ENCODE results near the gene FHAD1.
"Not testable (repeated sequence)": the region's sequence is repeated elsewhere in the genome, so short reads cannot be mapped to it uniquely, and the experiment has no call there.

The FHAD1 gene

DNA sequence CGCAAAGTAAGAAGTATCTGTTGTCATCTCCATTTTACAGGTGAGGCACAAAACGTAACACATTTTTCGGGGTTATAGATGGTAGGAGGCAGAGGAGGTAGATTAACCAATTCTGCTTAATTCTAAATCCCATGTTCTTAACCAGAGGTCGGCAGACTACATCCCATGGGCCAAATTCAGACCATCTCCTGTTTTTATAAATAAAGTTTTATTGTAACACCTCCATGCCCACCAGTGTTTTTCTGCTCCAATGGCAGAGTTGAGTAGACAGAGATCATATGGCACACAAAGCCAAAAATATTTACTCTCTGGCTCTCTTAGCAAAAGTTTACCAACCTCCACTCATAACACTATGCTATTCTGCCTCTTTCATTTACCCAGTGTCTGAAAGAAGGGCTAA is 30.9 kb downstream of the FHAD1 start:
- DNase-seq, result no peak

DNA sequence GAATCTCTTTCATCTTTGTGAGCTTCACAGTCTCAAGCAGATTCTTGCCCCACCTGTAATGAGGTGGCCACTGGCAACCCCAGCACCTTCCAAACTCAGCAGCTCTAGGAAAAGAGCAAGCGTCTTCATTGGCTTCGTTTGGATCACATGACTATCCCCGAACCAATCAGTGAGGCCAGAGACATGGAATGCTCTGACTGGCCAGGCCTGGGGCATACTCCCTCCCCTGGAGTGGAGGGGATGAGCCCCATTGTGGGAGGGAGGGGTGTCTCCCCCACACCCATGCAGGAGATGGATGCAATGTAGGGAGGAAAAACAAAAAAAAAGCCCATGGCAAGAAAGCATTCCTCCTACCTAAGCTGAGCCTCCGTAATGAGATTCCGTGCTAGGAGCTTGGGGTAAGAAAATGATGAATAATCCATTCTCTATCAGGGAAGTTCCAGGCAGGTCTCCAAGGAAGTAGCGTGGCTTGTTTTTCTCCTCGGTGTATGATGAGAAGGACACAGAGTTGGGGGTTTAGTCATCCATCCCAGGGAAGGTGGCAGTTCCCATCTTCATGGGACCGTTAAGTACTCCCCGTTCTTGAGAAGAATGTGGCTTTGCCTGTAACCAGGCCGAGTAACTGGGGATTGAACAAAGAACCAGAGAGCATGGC is 32.7 kb downstream of the FHAD1 start:
- DNase-seq, result no peak

- no peak for DNase-seq
These were observed 33.4 kb downstream of the FHAD1 start for GRCh38 chr1:15280416-15280815.

DNA sequence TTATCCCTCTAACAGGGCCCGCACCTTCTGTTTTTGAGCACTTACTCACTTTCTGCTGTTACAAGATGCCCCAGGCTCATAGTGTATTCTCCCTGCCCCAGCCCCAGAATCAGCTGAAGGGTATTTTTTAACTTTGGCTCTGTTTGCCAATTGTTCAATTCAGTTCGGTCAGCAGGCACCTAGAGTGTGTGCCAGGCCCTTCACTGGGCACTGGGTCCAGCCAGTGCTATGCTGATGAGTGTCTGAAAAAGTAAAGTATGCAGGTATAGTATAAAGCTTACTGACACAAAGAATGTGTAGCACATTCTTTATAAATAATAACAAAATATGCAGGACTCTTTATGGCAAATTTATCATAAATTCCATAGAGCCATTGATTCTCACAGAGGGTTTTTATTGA is 35.0 kb downstream of the FHAD1 start:
- no peak for DNase-seq

- DNase-seq, result no peak
These were observed 35.9 kb downstream of the FHAD1 start for GRCh38 chr1:15282810-15283474.

DNA sequence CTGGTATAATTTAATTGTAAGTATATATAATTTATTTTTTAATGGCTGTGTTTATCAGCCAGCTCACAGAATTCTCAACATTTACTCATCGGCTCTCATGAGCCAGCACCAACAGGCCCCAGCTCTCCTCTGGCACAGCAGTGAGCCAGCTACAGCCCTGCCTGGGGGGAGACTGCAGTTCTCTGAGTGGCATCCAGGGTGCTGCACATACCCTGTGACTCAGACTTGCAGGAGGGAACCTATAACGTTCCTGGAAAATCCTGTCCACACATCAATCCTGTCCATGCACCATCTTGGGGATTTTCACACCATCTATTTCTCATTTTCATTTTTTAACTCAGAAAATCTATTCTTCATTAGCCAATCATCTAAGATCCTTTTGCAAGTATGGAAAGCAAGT is 36.5 kb downstream of the FHAD1 start:
- DNase-seq, result no peak

- DNase-seq, result no peak
These were observed 39.4 kb downstream of the FHAD1 start for GRCh38 chr1:15286452-15286851.

DNA sequence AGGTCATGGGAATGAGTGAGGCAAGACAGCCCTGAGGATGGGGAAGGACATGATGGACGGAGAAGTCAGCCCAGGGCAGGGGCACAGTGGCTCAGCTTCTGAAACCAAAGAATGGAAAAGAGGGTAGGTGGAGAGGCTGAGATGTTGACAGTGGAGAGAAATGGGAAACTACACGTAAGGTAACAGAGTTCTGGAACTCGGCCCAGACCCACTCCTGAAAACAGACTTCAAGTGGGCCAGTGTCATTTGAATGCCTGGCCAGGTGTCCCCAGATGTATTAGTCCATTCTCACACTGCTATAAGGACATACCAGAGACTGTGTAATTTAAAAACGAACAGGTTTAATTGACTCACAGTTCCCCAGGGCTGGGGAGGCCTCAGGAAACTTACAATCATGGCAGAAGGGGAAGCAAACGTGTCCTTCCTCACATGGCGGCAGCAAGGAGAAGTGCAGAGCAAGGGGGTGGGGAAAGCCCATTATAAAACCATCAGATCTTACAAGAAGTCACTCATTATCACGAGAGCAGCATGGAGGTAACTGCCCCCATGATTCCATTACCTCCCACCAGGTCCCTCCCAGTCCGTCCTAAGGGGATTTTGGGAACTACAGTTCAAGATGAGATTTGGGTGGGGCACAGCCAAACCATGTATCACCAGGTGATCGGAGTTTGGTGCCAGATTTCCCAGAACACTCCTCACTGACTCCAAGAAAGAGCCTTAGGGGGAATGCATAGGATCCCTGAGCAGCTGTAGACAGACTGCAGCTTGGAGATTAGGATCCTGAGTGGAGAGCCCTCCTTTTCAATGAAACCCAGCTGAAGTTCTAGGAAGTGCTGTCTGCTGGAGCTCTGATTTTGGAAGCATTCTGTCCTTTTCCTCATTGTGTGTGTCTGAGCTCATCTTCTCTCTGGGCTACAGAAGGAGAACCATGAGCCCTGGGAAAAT is 40.3 kb downstream of the FHAD1 start:
- no peak for DNase-seq

DNA sequence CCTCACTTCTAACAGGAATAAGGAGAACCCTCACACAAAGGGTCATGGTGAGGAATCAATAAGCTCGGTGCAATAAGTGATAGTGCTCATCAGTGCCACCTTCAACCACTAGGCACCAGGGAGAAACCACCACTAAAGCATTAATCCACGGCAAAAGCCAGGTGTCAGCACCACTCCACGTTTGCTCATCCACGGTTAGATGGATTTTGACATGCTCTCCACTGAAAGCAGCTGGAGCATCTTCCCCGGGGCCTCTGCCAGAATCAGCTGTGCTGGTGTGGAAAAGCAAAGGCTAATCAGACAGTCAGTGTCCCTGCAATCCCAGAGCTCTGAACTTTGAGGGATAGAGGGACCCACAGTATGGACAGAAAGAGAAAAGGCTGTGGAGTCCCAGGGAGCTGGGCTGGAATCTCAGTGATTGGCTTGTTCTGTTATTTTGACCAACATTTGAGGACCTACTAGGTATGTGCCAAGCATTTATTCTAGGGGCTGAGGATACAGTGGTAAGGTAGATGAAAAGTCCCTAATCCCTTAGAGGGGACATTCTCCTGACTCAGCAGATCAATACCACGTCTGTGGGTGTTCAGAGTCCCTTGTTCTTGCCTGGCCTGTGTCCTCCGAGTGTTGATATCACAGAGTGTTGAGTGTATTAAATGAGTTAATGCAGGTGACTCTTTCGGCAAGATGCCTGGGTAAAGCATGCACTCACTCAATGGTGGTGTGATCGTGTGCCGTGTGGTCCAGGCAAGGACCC is 41.3 kb downstream of the FHAD1 start:
- DNase-seq, result no peak

- DNase-seq, result no peak
These were observed 42.2 kb downstream of the FHAD1 start for GRCh38 chr1:15289251-15289651.

GRCh38 chr1:15290382-15290781 is 43.4 kb downstream of the FHAD1 start:
- peak; percentile 51 for DNase-seq

- no peak for DNase-seq
These were observed 48.7 kb downstream of the FHAD1 start for GRCh38 chr1:15295696-15296095.

GRCh38 chr1:15296585-15297321 is 49.7 kb downstream of the FHAD1 start:
- DNase-seq, result peak; percentile 70

DNA sequence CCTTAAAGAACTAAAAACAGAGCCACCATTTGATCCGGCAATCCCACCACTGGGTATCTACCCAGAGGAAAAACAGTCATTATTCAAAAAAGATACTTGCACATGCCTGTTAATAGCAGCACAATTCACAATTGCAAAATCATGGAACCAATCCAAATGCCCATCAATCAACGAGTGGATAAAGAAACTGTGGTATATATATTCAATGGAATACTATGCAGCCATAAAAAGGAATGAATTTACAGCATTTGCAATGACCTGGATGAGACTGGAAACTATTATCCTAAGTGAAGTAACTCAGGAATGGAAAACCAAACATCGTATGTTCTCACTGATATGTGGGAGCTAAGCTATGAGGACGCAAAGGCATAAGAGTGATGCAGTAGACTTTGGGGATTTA is 51.0 kb downstream of the FHAD1 start:
- DNase-seq, result not testable (repeated sequence)

- DNase-seq, result no peak
These were observed 52.2 kb downstream of the FHAD1 start for GRCh38 chr1:15299179-15299578.

DNA sequence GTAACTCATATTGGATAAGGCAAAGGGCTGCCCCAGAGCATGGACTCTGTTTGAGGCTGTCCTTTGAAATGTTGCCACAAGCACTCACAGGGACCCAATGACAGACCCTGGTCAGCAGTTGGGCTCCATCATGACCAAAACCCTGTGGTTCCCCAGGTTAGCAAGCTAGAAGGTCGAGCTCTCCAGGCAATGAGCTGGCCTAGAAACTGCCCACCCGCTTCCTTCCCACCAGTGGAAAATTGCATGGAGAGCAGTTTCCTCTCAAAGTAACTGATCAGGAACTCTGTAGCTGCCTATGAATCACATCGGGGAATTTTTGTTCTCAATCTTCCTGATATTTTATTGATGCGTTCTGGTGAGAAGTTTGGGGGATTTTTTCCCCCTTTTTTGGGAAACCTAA is 52.8 kb downstream of the FHAD1 start:
- no peak for DNase-seq

- no peak for DNase-seq
These were observed 56.9 kb downstream of the FHAD1 start for GRCh38 chr1:15303935-15304334.

- peak; percentile 65 for DNase-seq
These were observed 57.9 kb downstream of the FHAD1 start for GRCh38 chr1:15304708-15305467.

DNA sequence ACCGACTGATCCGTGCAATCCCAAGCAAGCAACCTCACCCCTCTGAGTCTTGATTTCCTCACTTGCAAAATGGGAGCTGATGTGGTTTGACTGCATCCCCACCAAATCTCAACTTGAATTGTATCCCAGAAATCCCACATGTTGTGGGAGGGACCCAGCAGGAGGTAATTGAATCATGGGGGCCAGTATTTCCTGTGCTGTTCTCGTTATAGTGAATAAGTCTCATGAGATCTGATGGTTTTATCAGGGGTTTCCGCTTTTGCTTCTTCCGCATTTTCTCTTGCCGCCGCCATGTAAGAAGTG is 58.4 kb downstream of the FHAD1 start:
- DNase-seq, result no peak

GRCh38 chr1:15306352-15306751 is 59.3 kb downstream of the FHAD1 start:
- DNase-seq, result not testable (repeated sequence)

DNA sequence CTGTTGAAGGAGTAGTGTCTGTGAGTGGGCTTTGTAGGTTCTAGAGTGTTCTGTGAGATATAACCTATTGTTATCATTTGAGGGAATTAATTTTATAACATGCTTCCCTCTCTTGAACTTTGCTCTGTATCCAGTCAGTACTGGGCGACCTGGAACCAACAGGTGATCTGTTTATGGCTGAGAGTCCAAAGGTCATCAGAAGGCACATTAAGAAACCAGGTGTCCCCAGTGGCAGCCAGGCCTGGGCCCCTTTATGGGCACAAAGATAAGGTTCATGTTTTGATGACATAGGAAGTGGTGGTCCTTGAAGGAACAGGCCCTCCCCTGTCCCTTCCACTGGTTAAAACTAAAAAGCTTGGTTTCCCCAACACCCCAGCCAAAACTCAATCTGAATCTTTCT is 61.1 kb downstream of the FHAD1 start:
- no peak for DNase-seq

GRCh38 chr1:15308621-15309027 is 61.6 kb downstream of the FHAD1 start:
- DNase-seq, result no peak

Data from activated CD4-positive, alpha-beta T cell treated with anti-CD3 and anti-CD28 coated beads, Interleukin-2, amount 50 U/mL, for 16 hours (primary cell).